ENCODE data around the gene KRT33B.

The KRT33B gene

DNA sequence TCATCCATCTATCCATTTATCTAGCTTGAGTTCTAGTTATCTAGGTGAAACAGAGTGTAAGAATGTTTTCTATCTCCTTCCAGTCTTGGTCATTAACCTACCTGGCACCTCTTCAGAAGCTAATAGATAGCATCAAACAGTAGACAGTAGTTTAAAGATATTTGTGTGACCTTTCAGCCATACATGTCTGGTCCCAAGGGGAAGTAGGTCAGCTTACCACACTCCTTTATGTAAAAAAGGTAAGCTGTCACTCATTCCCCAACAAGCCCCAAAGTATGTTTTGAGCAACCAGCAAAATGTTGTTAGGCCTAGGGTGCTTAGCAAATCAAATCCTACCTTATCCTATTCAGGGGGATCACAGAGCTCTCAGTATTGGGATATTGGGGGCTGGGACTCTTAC lies 3.5 kb downstream of the KRT33B start:
- Histone ChIP-seq H3K36me3 (no peaks in the 10 kb centered on the region), H3K27me3 (ENCODE audit: insufficient read depth, low read depth, severe bottlenecking) (peaks cover 95% of the 10 kb centered on the region), H3K4me3 (ENCODE audit: low read depth, low read length) (no peak overlapping the region), H3K9me3 (ENCODE audit: severe bottlenecking) (peaks cover 8% of the 10 kb centered on the region), H3K27ac (no peak overlapping the region)
- no peak for DNase-seq
- TF ChIP-seq, protein P1, sequence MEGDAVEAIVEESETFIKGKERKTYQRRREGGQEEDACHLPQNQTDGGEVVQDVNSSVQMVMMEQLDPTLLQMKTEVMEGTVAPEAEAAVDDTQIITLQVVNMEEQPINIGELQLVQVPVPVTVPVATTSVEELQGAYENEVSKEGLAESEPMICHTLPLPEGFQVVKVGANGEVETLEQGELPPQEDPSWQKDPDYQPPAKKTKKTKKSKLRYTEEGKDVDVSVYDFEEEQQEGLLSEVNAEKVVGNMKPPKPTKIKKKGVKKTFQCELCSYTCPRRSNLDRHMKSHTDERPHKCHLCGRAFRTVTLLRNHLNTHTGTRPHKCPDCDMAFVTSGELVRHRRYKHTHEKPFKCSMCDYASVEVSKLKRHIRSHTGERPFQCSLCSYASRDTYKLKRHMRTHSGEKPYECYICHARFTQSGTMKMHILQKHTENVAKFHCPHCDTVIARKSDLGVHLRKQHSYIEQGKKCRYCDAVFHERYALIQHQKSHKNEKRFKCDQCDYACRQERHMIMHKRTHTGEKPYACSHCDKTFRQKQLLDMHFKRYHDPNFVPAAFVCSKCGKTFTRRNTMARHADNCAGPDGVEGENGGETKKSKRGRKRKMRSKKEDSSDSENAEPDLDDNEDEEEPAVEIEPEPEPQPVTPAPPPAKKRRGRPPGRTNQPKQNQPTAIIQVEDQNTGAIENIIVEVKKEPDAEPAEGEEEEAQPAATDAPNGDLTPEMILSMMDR (IDR thresholded peaks at IDR 0.05; ENCODE audit: low read depth, low read length), result no peak

DNA sequence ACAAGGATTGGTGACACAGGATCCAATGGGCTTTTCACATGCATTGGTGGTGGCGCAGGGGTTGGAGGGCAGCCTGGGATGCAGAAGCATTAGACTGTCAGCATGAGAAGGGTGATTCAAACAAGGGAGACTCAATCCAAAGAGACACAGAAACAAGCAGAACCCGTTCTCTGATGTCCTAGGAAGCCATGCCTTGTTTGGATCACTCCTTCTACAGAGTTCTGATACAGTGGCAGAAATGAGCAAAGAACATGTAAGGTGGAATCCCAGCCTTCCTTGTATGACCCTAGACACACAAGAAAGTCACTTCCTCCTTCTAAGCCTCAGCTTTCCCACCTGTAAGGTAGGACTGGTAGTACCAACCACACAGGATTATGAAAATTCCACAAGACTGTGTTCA lies 5.7 kb downstream of the KRT33B start:
- no peak overlapping the region for H3K4me3 ChIP-seq (ENCODE audit: low read depth, low read length)
- TF ChIP-seq, protein P1 (IDR thresholded peaks at IDR 0.05; ENCODE audit: low read depth, low read length), result no peak
- H3K36me3 ChIP-seq, result no peaks in the 10 kb centered on the region
- H3K27ac ChIP-seq, result no peak overlapping the region
- H3K9me3 ChIP-seq (ENCODE audit: severe bottlenecking), result peaks cover 8% of the 10 kb centered on the region
- peaks cover 91% of the 10 kb centered on the region for H3K27me3 ChIP-seq (ENCODE audit: insufficient read depth, low read depth, severe bottlenecking)
- no peak for DNase-seq

DNA sequence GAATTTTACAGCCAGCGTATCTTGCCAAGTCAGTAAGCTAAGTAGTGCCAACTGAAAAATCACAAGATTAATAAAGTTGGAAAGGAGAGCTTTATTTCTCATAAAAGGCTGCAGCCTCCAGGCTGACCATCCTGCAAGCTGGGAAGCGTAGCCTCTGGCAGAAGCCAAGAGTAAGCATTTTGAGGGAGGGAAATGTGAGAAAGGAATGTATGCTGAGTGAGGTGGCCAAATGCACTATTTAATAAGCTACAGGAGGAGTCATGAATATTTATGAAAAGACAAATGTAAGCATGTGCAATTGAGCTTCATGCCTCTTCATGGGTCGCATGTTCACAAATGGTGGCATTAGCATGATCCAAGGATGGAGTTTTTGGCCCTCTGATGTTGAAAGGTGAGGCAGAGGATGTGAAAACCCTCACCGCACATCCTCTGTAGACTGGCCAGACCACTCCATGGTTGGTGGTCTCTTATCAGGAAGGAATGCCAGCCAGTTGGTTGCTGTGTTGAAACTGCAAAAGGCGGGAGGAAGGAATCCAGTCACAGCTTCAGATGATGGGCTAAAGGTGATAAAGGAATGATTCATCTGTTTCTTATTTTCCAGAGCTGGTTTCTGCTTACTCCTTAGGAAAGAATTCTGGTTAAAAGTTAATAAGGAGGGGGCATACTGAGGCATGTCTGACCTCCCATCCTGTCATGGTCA lies 9.2 kb downstream of the KRT33B start:
- peaks cover 12% of the 10 kb centered on the region for H3K9me3 ChIP-seq (ENCODE audit: severe bottlenecking)
- no peaks in the 10 kb centered on the region for H3K36me3 ChIP-seq
- H3K27me3 ChIP-seq (ENCODE audit: insufficient read depth, low read depth, severe bottlenecking), result peaks cover 72% of the 10 kb centered on the region
- no peak overlapping the region for H3K4me3 ChIP-seq (ENCODE audit: low read depth, low read length)
- H3K27ac ChIP-seq, result no peak overlapping the region
- TF ChIP-seq, protein P1 (IDR thresholded peaks at IDR 0.05; ENCODE audit: low read depth, low read length), result no peak
- no peak for DNase-seq

DNA sequence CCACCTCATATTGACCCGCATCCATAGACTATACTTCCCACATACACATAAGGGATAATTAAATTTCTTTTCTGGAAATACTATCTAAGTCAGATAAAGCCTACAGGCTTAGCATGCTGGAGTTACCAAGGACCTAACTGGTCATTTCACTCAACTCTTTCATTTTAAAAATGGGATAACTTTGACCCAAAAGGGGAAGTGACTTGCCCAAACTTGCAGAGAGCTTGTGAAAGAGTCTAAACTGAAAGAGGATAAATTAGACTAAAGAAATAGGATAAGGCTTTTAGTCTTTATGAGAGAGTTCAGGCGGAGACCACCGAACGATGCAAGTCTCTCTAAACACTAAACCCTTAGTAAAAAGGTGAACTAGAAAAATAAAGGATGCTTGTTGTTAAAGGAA lies 15.1 kb downstream of the KRT33B start:
- no peak overlapping the region for H3K27ac ChIP-seq
- TF ChIP-seq, protein P1 (IDR thresholded peaks at IDR 0.05; ENCODE audit: low read depth, low read length), result no peak
- no peak overlapping the region for H3K4me3 ChIP-seq (ENCODE audit: low read depth, low read length)
- no peak for DNase-seq
- peaks cover 4% of the 10 kb centered on the region for H3K9me3 ChIP-seq (ENCODE audit: severe bottlenecking)
- peaks cover 77% of the 10 kb centered on the region for H3K27me3 ChIP-seq (ENCODE audit: insufficient read depth, low read depth, severe bottlenecking)
- H3K36me3 ChIP-seq, result no peaks in the 10 kb centered on the region

DNA sequence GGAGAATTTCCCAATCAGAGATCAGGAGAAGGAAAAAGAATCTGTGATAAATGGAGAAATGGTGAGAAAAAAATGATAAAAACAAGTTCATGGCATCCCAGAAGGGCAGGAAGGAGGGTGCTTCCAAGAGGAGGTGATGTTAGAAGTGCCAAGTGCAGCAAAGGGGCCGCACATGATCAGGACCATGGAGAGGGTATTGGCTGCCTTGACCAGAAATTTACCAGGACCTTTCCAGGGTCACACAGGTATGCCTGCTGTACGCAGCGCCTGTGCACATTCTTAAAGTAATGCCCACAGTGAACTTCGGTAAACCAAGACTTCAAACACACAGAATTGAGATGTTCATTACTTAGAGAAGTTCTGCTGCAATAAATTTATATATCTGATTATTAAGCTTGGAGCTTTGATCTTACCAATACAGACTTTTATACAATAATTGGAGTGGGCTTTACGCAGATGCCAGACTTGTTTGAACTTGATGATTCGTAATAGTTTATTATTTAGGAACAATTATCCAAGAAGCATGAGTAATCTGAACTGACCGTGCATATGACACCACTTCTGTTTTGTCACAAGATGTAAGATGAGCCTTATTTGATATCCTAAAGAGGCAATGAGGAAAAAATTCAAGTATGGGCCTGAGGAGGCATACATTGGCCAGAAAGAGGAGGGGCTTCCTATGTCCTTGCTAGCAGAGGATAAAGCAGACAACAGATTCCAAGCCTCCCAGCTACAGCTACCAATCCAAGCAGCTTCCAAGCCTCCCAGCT lies 16.8 kb downstream of the KRT33B start:
- Histone ChIP-seq H3K27me3 (ENCODE audit: insufficient read depth, low read depth, severe bottlenecking) (peaks cover 84% of the 10 kb centered on the region), H3K9me3 (ENCODE audit: severe bottlenecking) (peaks cover 4% of the 10 kb centered on the region), H3K27ac (no peak overlapping the region), H3K4me3 (ENCODE audit: low read depth, low read length) (no peak overlapping the region), H3K36me3 (no peaks in the 10 kb centered on the region)
- DNase-seq, result no peak
- TF ChIP-seq, protein P1 (IDR thresholded peaks at IDR 0.05; ENCODE audit: low read depth, low read length), result no peak
